Uterus (tissue), 2 donors: Measurements from ENCODE around the gene TSC22D2.

Experiments
- CTCF ChIP-seq, 4 experiments: fragments of 200-600 bp in 2 of 4; fragments of 450-650 bp in 2 of 4; sonication (generic) in 2 of 4; IDR thresholded peaks; one replicate each; pipeline ENCODE4 v1.5.1; 2016 to 2019; ENCODE audit warnings: antibody characterized with exemption in 4 of 4, mild to moderate bottlenecking in 2 of 4, moderate library complexity in 1 of 4
- POLR2A ChIP-seq, 2 donors: fragments of 450-650 bp; IDR thresholded peaks; one replicate each; pipeline ENCODE4 v1.6.1; 2016; ENCODE audit warnings: antibody characterized with exemption in 2 of 2, mild to moderate bottlenecking in 1 of 2, moderate library complexity in 1 of 2

GRCh38 chr3:150407051-150407807 is 869 bp upstream of the TSC22D2 start:
- no peak for TF ChIP-seq CTCF (IDR thresholded peaks at IDR 0.05)
- no peak for TF ChIP-seq POLR2A (IDR thresholded peaks at IDR 0.05)
